RPMI7951 (cell line): ENCODE results near the gene UGT3A1. TPM values are rescaled to one million over a fixed set of nuclear protein-coding genes. Genes with fewer than 3 reads are reported as not detected.
A peak's percentile ranks its signal among the peaks of the same experiment; 100 is the strongest.

Source experiments
- DNase-seq: peaks from one replicate; pipeline ENCODE4 v3.0.0-alpha.2; 2012; ENCODE audit warnings: low read depth
- total RNA-seq: library from RNA; depleted of rRNA; stranded (reverse); fragments of >200 nt; shearing (Covaris generic); gene quantifications from 2 replicates; pipeline ENCODE4 v1.2.3, GENCODE V29; 2014; rRNA removed

The UGT3A1 gene
- total RNA-seq, 1 experiment from 2014 or later: not detected

- peak; percentile 82 for DNase-seq
Observed at GRCh38 chr5:35919191-35919590, 72.0 kb downstream of the UGT3A1 start.

- no peak for DNase-seq
Observed at GRCh38 chr5:35908814-35909213, 82.4 kb downstream of the UGT3A1 start.

- no peak for DNase-seq
Observed at GRCh38 chr5:35908228-35908627, 83.0 kb downstream of the UGT3A1 start.

- DNase-seq: no peak
Observed at GRCh38 chr5:35904443-35905132, 86.6 kb downstream of the UGT3A1 start.

GRCh38 chr5:35903631-35904203 lies 87.5 kb downstream of the UGT3A1 start:
- DNase-seq: no peak

- peak; percentile 41 for DNase-seq
Observed at GRCh38 chr5:35902046-35902672, 89.0 kb downstream of the UGT3A1 start.

Other genes starting within 250 kb of the UGT3A1 start
- 1.6 and 2.0 TPM in 2 replicates for gene IL7R, start 134.5 kb downstream of the UGT3A1 start, total RNA-seq
- gene CAPSL, start 52.8 kb downstream of the UGT3A1 start, total RNA-seq: not detected in 2 replicates
- 0.39 TPM in 1 of 2 replicates, not detected in the other for gene UGT3A2, start 75.5 kb upstream of the UGT3A1 start, total RNA-seq
- gene LMBRD2, start 160.5 kb upstream of the UGT3A1 start, total RNA-seq: 7.0 and 7.7 TPM in 2 replicates
- gene SKP2, start 160.7 kb upstream of the UGT3A1 start, total RNA-seq: 33.7 and 39.3 TPM in 2 replicates